ENCODE measurements around the gene NETO1. TPM values are rescaled to one million over a fixed set of nuclear protein-coding genes. Genes with fewer than 3 reads are reported as not detected.

Gene NETO1
- total and polyA plus RNA-seq, 2 experiments from 2014 or later = 10.8 to 20.7 TPM

DNA sequence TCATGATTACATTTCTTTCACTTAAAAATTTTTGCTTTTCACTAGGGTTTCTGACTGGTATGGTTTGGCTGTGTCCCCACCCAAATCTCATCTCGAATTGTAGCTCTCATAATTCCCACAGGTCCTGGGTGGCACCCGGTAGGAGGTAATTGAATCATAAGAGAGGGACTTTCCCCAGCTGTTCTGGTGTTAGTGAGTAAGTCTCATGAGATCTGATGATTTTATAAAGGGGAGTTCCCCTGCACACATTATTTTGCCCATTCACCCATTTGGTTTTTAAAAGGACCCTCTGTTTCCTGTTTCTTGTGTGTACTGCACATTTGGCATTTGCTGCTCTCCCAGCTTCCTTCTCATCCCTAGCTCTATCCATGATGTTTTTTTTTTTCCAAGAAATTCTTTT is 27.8 kb upstream of the NETO1 start:
- no peak overlapping the region for H3K4me2 ChIP-seq
- no peak overlapping the region for H3K27ac ChIP-seq (ENCODE audit: low read depth)
- H3K9me3 Mint-ChIP-seq = no peaks in the 10 kb centered on the region
- no peaks in the 10 kb centered on the region for H3K4me1 Mint-ChIP-seq
- no peaks in the 10 kb centered on the region for H3K79me2 ChIP-seq (replicated peaks; ENCODE audit: insufficient read depth)
- H3K36me3 Mint-ChIP-seq (ENCODE audit: low read depth) = no peaks in the 10 kb centered on the region
- TF ChIP-seq ZNF114 (CRISPR knock-in tag; IDR thresholded peaks at IDR 0.05) = no peak
- no peaks in the 10 kb centered on the region for H3K36me3 ChIP-seq (ENCODE audit: insufficient read depth)
- no peak for DNase-seq (ENCODE audit: low spot score)
- no peaks in the 10 kb centered on the region for H3K27me3 Mint-ChIP-seq (ENCODE audit: insufficient read depth, low read depth, poor library complexity)
- H4K20me1 ChIP-seq (replicated peaks; ENCODE audit: insufficient read depth) = no peaks in the 10 kb centered on the region
- no peak overlapping the region; the same call in 1 of the 2 replicates for H3K27ac Mint-ChIP-seq
- no peaks in the 10 kb centered on the region; the same call in 1 of the 2 replicates for H3K9me2 ChIP-seq (ENCODE audit: insufficient read depth)
- H2AFZ ChIP-seq = 0 out of 2 replicates have a peak overlapping the region, but pooled peaks have one; percentile 16
- no peaks in the 10 kb centered on the region for H3K4me1 ChIP-seq (ENCODE audit: insufficient read depth)
- ATAC-seq = no peak
- H3K4me3 ChIP-seq = no peak overlapping the region
- H3K27me3 ChIP-seq (ENCODE audit: insufficient read depth) = no peaks in the 10 kb centered on the region
- no peaks in the 10 kb centered on the region for H3F3A ChIP-seq (replicated peaks; ENCODE audit: low read depth)
- H3K4me3 Mint-ChIP-seq = no peak overlapping the region

DNA sequence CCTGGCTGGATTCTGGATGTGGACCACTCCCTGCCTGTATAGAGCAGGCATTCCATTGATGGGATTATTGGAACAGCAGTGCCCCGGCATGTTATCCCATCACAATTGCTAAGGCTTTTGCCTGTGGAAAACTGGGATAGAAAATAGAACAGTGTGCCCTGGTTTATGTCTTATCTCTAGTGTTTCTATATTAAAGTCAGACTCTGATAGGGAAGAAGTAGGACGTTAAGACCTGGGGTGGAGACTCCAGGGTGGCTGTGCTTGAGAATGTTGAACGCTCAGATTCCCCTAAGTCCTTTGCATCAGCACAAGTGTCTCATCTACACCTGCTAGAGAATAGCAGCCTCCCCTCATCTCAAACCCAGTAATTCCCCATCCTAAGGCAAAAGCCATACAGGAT is 10.8 kb upstream of the NETO1 start:
- no peaks in the 10 kb centered on the region for H3F3A ChIP-seq (replicated peaks; ENCODE audit: low read depth)
- no peak for TF ChIP-seq JUNB (IDR thresholded peaks at IDR 0.05; ENCODE audit: unreplicated experiment)
- TF ChIP-seq, protein P1, sequence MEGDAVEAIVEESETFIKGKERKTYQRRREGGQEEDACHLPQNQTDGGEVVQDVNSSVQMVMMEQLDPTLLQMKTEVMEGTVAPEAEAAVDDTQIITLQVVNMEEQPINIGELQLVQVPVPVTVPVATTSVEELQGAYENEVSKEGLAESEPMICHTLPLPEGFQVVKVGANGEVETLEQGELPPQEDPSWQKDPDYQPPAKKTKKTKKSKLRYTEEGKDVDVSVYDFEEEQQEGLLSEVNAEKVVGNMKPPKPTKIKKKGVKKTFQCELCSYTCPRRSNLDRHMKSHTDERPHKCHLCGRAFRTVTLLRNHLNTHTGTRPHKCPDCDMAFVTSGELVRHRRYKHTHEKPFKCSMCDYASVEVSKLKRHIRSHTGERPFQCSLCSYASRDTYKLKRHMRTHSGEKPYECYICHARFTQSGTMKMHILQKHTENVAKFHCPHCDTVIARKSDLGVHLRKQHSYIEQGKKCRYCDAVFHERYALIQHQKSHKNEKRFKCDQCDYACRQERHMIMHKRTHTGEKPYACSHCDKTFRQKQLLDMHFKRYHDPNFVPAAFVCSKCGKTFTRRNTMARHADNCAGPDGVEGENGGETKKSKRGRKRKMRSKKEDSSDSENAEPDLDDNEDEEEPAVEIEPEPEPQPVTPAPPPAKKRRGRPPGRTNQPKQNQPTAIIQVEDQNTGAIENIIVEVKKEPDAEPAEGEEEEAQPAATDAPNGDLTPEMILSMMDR (conservative IDR thresholded peaks at IDR 0.05; ENCODE audit: low read depth in 2 of 2) = no peak
- TF ChIP-seq ZNF331 (CRISPR knock-in tag; IDR thresholded peaks at IDR 0.05; ENCODE audit: low read depth) = no peak
- no peak for TF ChIP-seq EZH2phosphoT487 (IDR thresholded peaks at IDR 0.05; ENCODE audit: unreplicated experiment)
- no peak for TF ChIP-seq CREB1 (CRISPR knock-in tag; IDR thresholded peaks at IDR 0.05; ENCODE audit: low read depth)
- no peak for TF ChIP-seq POLR2AphosphoS5 (IDR thresholded peaks at IDR 0.05; ENCODE audit: low read depth)
- no peak for TF ChIP-seq ZNF114 (CRISPR knock-in tag; IDR thresholded peaks at IDR 0.05)
- TF ChIP-seq, protein P2, sequence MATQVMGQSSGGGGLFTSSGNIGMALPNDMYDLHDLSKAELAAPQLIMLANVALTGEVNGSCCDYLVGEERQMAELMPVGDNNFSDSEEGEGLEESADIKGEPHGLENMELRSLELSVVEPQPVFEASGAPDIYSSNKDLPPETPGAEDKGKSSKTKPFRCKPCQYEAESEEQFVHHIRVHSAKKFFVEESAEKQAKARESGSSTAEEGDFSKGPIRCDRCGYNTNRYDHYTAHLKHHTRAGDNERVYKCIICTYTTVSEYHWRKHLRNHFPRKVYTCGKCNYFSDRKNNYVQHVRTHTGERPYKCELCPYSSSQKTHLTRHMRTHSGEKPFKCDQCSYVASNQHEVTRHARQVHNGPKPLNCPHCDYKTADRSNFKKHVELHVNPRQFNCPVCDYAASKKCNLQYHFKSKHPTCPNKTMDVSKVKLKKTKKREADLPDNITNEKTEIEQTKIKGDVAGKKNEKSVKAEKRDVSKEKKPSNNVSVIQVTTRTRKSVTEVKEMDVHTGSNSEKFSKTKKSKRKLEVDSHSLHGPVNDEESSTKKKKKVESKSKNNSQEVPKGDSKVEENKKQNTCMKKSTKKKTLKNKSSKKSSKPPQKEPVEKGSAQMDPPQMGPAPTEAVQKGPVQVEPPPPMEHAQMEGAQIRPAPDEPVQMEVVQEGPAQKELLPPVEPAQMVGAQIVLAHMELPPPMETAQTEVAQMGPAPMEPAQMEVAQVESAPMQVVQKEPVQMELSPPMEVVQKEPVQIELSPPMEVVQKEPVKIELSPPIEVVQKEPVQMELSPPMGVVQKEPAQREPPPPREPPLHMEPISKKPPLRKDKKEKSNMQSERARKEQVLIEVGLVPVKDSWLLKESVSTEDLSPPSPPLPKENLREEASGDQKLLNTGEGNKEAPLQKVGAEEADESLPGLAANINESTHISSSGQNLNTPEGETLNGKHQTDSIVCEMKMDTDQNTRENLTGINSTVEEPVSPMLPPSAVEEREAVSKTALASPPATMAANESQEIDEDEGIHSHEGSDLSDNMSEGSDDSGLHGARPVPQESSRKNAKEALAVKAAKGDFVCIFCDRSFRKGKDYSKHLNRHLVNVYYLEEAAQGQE (IDR thresholded peaks at IDR 0.05; ENCODE audit: unreplicated experiment) = no peak
- TF ChIP-seq STAT1 (IDR thresholded peaks at IDR 0.05; ENCODE audit: unreplicated experiment) = no peak
- TF ChIP-seq, protein P3, sequence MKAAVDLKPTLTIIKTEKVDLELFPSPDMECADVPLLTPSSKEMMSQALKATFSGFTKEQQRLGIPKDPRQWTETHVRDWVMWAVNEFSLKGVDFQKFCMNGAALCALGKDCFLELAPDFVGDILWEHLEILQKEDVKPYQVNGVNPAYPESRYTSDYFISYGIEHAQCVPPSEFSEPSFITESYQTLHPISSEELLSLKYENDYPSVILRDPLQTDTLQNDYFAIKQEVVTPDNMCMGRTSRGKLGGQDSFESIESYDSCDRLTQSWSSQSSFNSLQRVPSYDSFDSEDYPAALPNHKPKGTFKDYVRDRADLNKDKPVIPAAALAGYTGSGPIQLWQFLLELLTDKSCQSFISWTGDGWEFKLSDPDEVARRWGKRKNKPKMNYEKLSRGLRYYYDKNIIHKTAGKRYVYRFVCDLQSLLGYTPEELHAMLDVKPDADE (IDR thresholded peaks at IDR 0.05) = no peak
- no peak for TF ChIP-seq NANOG (IDR thresholded peaks at IDR 0.05; ENCODE audit: borderline replicate concordance)
- TF ChIP-seq EZH2 (IDR thresholded peaks at IDR 0.05; ENCODE audit: low read depth, unreplicated experiment) = no peak

More for the DNA sequence above, 10.8 kb upstream of the NETO1 start:
- Histone ChIP-seq H3K4me2 (no peak overlapping the region), H3K4me3 (no peak overlapping the region), H3K79me2 (replicated peaks; ENCODE audit: insufficient read depth) (no peaks in the 10 kb centered on the region), H3K4me1 (ENCODE audit: insufficient read depth) (peaks cover 7% of the 10 kb centered on the region; the same call in 1 of the 2 replicates), H4K20me1 (replicated peaks; ENCODE audit: insufficient read depth) (no peaks in the 10 kb centered on the region), H3K9me2 (ENCODE audit: insufficient read depth) (no peaks in the 10 kb centered on the region; the same call in 1 of the 2 replicates), H2AFZ (no peak overlapping the region), H3K27me3 (ENCODE audit: insufficient read depth) (no peaks in the 10 kb centered on the region), H3K27ac (ENCODE audit: low read depth) (no peak overlapping the region), H3K36me3 (ENCODE audit: insufficient read depth) (no peaks in the 10 kb centered on the region)
- H3K9me3 Mint-ChIP-seq = no peaks in the 10 kb centered on the region
- H3K4me1 Mint-ChIP-seq = peaks cover 14% of the 10 kb centered on the region; the same call in 2 of the 3 replicates
- no peaks in the 10 kb centered on the region for H3K27me3 Mint-ChIP-seq (ENCODE audit: insufficient read depth, low read depth, poor library complexity)
- DNase-seq (ENCODE audit: low spot score) = no peak
- no peaks in the 10 kb centered on the region for H3K36me3 Mint-ChIP-seq (ENCODE audit: low read depth)
- no peak overlapping the region for H3K4me3 Mint-ChIP-seq
- ATAC-seq = no peak
- H3K27ac Mint-ChIP-seq = no peak overlapping the region

Data from GM23338 (cell line).